ENCODE results near the gene HMG20A.

GRCh38 chr15:77417602-77418001, 3.1 kb upstream of the HMG20A start:
- TF ChIP-seq EZH2 (IDR thresholded peaks at IDR 0.05) (no peak), POLR2AphosphoS5 (IDR thresholded peaks at IDR 0.05; ENCODE audit: borderline replicate concordance, low read depth, low read length) (no peak; the same call in 1 of the 2 replicates), FOXP2 (optimal IDR thresholded peaks at IDR 0.05; ENCODE audit: control extremely low read depth, extremely low read length, insufficient read depth) (no peak)
